ENCODE data around the gene PTPRC. TPM values are rescaled to one million over a fixed set of nuclear protein-coding genes. Genes with fewer than 3 reads are reported as not detected.

PTPRC gene
- total RNA-seq, 6 experiments from 2014 or later = 5.1 to 55.7 (median 13.2) TPM

DNA sequence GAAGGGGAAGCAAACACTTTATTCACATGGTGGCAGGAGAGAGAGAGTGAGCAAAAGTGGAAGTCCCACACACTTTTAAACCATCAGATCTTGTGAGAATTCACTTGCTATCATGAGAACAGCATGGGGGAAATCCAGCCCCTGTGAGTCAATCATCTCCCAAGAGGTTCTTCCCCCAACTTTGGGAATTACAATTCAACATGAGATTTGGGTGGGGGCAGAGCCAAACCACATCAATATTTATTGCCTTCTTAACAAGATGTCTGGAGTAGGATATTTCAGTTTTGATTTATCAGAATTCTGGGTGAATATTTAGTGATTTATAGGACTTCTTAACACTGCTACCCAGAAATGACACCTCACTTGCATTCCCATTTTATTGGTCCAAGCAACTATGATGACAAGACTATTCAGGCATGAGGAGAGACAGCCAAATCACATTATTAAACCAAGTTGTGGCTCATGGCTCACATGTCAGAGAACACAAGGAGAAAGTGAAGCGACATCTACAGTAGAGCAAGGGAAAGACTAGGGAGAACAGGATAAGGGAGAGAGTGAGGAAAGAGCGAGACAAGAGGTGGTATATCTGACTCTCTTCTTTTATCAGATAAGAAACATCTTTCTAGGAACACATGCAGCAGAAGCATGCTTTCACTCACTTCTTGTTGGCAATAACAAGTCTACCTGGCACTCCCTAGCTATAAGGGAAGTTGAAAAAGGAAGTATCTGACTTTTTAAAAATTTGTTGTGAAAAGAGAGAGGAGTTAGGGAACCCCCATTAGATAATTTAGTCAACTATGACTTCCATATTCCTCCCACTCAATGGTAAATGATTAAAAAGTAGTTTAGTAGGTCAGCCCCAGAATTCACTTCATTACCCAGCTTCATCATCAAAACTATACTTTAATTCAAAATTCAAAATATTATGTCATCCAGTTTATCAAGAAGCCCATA lies 36.6 kb upstream of the PTPRC start:
- no peaks in the 10 kb centered on the region for H3K36me3 ChIP-seq
- ATAC-seq = no peak
- no peaks in the 10 kb centered on the region for H3K9me3 ChIP-seq
- intact Hi-C loops (cut with DNase I) = no loop called here
- H3K4me3 ChIP-seq = no peak overlapping the region
- no peak overlapping the region for H3K27ac ChIP-seq
- H3K4me1 ChIP-seq = no peaks in the 10 kb centered on the region
- no peak for DNase-seq
- WGBS (ENCODE audit: insufficient coverage, low coverage, low lambda C conversion rate, missing lambda C conversion rate) = 73% methylated on average over 2 of the region's 2 CpGs
- TF ChIP-seq, protein P1, sequence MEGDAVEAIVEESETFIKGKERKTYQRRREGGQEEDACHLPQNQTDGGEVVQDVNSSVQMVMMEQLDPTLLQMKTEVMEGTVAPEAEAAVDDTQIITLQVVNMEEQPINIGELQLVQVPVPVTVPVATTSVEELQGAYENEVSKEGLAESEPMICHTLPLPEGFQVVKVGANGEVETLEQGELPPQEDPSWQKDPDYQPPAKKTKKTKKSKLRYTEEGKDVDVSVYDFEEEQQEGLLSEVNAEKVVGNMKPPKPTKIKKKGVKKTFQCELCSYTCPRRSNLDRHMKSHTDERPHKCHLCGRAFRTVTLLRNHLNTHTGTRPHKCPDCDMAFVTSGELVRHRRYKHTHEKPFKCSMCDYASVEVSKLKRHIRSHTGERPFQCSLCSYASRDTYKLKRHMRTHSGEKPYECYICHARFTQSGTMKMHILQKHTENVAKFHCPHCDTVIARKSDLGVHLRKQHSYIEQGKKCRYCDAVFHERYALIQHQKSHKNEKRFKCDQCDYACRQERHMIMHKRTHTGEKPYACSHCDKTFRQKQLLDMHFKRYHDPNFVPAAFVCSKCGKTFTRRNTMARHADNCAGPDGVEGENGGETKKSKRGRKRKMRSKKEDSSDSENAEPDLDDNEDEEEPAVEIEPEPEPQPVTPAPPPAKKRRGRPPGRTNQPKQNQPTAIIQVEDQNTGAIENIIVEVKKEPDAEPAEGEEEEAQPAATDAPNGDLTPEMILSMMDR (IDR thresholded peaks at IDR 0.05) = no peak
- no peak for TF ChIP-seq POLR2A (IDR thresholded peaks at IDR 0.05)
- H3K27me3 ChIP-seq = no peaks in the 10 kb centered on the region

- ATAC-seq (no peak), DNase-seq (no peak)
- Histone ChIP-seq H3K9me3 (no peaks in the 10 kb centered on the region), H3K27ac (no peak overlapping the region), H3K36me3 (no peaks in the 10 kb centered on the region), H3K27me3 (no peaks in the 10 kb centered on the region), H3K4me3 (no peak overlapping the region), H3K4me1 (no peaks in the 10 kb centered on the region)
- intact Hi-C loops (cut with DNase I) = no loop called here
- WGBS (ENCODE audit: insufficient coverage, low coverage, low lambda C conversion rate, missing lambda C conversion rate) = 44% methylated on average over 1 of the region's 1 CpG
- TF ChIP-seq POLR2A (IDR thresholded peaks at IDR 0.05) = no peak
- TF ChIP-seq, protein P1 (IDR thresholded peaks at IDR 0.05) = no peak
These were observed 33.9 kb upstream of the PTPRC start for GRCh38 chr1:198604975-198605374.

- DNase-seq = no peak
- TF ChIP-seq, protein P1 (IDR thresholded peaks at IDR 0.05) = no peak
- no peak for TF ChIP-seq POLR2A (IDR thresholded peaks at IDR 0.05)
- no peak for ATAC-seq
- Histone ChIP-seq H3K9me3 (no peaks in the 10 kb centered on the region), H3K4me3 (no peak overlapping the region), H3K36me3 (no peaks in the 10 kb centered on the region), H3K27ac (no peak overlapping the region), H3K4me1 (no peaks in the 10 kb centered on the region), H3K27me3 (no peaks in the 10 kb centered on the region)
- intact Hi-C loops (cut with DNase I) = no loop called here
- 65% methylated on average over 4 of the region's 4 CpGs for WGBS (ENCODE audit: insufficient coverage, low coverage, low lambda C conversion rate, missing lambda C conversion rate)
These were observed 33.4 kb upstream of the PTPRC start for GRCh38 chr1:198605406-198605805.

DNA sequence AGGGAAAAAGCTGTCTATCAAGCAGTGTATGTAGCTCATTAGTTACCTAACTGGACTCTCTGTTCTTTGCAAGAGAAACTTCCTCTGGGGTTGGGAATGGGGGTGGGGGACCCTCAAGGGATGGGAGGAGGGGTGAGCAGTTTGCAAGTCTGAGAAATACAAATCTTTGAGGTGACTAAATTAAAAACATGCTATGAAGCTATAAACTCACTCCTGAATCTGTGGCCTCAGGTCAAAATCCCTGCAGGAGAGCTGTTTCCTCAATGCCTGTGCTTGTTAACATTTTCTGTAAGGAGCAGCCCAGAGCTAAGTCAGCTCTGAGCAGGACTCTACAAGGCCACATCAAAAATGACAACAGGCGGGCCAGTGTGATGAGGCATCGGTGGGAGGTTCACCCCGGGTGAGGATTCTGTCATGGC lies 32.8 kb upstream of the PTPRC start:
- no peaks in the 10 kb centered on the region for H3K4me1 ChIP-seq
- no peaks in the 10 kb centered on the region for H3K9me3 ChIP-seq
- no peak overlapping the region for H3K4me3 ChIP-seq
- H3K27ac ChIP-seq = no peak overlapping the region
- WGBS (ENCODE audit: insufficient coverage, low coverage, low lambda C conversion rate, missing lambda C conversion rate) = 68% methylated on average over 3 of the region's 3 CpGs
- intact Hi-C loops (cut with DNase I) = no loop called here
- no peak for DNase-seq
- no peaks in the 10 kb centered on the region for H3K27me3 ChIP-seq
- H3K36me3 ChIP-seq = no peaks in the 10 kb centered on the region
- TF ChIP-seq POLR2A (IDR thresholded peaks at IDR 0.05) = no peak
- TF ChIP-seq, protein P1 (IDR thresholded peaks at IDR 0.05) = no peak
- ATAC-seq = no peak
